NCI-H1930 (cell line): Measurements from ENCODE around the gene NPAS1.

Source experiments
- DNase-seq, 2 experiments: peaks; one replicate each; lab custom pipeline; 2025; lab: John Stamatoyannopoulos, UW

NPAS1 gene

DNA sequence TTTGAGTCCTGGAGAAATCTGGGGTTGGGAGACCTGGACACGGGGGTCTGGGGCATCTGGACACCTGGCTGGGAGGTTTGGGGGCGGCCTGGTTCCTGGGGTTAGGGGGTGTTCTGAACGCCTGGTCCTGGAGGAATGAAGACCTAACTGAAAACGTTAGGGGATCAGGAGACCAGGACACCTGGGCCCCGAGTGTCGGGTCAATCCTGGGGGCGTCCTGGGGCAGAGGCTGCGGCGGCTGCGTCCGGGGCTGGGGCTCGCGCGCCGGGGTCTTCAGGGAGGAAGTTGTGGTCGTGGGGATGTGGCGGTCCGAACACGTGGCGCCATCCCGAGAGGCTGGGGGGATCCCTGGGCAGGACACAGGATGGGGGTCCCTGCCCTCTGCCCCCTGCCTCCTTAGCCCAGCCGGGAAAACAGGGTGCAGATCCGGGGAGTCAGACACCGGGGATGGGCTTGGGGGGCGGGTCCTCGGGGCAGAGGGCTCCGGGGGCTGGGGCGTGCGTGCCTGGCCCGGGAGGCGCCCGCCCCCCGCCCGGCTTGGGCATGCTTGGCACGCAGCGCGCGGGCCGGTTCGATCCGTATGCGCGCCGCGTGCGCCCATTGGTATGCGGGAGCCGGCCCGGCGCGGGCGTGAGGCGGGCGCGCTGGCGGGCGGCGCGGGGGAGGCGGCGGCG lies 632 bp downstream of the NPAS1 start:
- DNase-seq: no peak

DNA sequence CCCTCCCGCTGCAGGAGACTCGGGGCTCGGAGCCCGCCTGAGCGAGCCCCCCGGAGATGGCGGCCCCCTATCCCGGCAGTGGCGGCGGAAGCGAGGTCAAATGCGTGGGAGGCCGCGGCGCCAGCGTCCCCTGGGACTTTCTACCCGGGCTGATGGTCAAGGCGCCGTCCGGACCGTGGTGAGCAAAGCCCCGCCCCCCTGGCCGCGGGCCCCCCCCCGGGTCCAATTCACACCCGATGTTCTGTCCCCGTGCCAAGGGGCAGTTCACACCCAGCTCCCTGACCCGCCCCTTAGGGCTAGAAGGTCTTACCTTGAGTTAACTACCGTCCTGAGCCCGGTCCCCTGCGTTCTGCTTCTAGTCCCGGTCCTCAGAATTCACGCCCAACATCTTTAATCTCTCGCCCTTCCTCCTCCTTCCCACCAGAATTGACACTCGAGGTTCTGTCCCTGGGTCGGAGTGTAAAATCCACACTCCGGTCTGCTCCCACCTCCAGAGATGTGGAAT lies 1.4 kb downstream of the NPAS1 start:
- DNase-seq: no peak

DNA sequence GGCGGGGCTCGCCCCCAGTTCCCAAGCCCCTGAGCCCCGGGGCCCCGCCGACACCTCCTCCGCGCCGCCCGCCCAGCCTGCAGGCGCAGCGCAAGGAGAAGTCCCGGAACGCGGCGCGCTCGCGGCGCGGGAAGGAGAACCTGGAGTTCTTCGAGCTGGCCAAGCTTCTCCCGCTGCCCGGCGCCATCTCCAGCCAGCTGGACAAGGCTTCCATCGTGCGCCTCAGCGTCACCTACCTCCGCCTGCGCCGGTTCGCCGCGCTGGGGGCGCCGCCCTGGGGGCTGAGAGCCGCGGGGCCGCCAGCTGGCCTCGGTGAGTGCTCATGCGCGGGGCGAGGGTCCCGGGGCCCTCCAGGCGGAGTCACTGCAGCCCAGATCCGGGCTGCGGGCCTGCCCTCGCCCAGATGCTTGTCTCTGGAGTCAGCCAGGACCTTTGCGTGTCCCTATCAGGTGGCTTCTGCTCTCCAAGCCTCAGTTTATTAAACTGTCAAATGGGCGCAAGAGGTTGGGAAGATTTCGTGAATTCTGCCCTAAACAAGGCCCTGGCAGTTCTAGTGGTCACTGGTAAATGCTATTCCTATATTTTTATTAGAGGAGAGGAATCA lies 2.0 kb downstream of the NPAS1 start:
- DNase-seq: peak in 1 of 2 experiments; percentile 33

- DNase-seq: no peak
Observed at GRCh38 chr19:47022140-47022536, 2.5 kb downstream of the NPAS1 start.

DNA sequence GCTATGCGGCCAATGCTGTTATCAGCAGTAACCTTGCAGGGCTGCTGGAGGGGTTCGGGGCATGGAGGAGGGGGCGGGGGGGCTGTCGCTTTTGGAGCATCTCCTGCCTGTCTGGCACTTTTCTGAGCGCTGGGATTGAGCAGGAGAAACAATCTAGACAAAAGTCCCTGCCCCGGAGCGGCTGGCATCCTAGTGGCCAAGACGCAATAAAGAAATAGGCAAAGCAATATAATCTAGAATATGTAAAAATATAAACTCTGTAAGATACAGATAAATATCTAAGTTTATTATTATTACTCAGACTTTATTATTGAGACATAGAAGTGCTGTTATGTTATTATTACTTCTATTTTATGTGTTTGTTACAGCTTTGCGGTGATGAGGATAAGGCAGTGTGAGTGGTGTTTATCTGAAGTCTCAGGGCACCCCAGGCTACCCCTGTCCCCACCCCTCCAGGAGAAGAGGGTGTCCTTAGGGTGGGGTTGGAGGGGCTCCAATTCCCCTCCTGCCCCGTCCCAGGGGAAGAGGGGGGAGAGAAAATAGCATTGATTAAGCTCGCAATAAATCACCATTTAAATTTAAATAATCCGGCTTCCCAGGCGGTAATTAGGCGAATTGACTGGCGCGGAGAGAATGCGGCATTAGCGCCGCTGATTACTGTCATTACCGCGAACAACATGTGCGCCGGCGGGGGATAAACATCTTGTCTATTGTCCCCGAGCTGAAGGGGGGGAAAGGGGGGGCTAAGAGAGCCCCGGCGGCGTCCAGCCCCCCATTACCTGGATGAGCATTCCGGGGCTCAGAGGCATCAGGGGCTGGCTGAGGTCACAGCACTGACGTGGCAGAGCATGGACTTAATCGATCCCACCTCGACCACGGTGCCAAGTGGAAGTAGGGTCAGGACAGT lies 3.2 kb downstream of the NPAS1 start:
- DNase-seq: no peak

GRCh38 chr19:47023448-47023794 lies 3.8 kb downstream of the NPAS1 start:
- DNase-seq: no peak

- no peak for DNase-seq
Observed at GRCh38 chr19:47024502-47024901, 4.9 kb downstream of the NPAS1 start.

DNA sequence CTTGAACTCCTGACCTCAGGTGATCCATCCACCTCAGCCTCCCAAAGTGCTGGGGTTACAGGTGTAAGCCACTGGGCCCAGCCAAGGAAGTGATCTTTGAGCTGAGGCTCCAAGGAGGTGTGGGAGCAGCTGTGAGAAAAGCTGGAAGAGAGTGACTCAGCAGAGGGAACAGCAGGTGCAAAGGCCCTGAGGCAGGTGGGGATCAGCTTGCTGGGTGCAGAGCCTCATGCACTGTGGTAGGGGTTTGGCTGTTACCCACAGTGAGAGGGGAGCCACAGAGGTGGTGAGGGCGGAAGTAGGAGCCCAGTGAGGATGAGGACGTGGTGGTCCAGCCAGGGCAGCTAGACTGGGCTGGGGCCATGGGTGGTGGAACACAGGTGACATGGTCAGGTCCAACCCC lies 6.5 kb downstream of the NPAS1 start:
- DNase-seq: no peak

GRCh38 chr19:47026889-47027288 lies 7.3 kb downstream of the NPAS1 start:
- DNase-seq: no peak

DNA sequence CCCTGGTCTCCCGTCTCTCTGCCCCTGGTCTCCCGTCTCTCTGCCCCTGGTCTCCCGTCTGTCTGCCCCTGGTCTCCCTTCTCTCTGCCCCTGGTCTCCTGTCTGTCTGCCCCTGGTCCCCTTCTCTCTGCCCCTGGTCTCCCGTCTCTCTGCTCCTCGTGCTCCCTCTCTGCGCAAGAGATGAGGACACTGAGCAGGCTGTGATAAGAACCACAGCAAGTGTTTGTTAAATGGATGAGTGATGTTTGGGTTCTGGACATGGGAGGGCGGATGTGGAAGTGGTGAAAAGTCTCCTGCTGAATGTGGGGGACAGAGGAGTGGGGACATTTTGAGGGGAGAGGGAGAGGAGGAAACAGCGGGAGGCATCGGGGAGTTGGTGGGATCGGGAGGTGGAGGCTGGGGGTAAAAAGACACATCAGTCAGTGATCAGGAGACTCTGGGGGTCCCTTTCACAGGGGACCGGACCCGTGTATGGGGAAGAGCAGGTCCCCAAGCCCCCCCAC lies 8.0 kb downstream of the NPAS1 start:
- no peak for DNase-seq

- DNase-seq: no peak
Observed at GRCh38 chr19:47028195-47028601, 8.6 kb downstream of the NPAS1 start.

DNA sequence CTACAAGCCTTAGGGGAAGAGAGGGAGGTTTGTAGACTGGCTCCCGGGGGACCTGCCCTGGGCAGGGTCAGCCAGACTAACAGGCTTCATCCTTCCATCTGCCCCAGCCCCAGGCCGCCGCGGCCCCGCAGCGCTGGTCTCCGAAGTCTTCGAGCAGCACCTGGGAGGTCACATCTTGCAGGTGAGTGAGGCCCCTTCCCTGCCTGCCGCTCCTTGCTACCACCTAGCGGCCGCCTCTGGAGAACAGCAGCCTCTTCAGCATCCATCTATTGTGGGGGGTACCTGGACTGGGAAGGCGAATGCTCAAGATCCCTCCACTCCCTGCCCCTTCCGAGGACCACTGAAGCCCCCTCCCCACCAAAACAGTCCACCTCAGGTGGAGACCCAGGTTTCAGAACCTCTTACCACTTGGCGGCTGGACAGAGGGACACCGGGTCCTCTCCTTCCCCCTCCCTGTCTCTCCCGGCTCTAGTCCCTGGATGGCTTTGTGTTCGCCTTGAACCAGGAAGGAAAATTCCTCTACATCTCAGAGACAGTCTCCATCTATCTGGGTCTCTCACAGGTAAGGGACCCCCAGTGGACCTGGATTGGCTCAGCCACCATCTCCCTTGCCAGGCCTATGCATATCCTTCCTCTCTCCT lies 12.7 kb downstream of the NPAS1 start:
- peak; percentile 52 to 73 for DNase-seq

- DNase-seq: peak; percentile 87 to 89
Observed at GRCh38 chr19:47035127-47036096, 15.8 kb downstream of the NPAS1 start.

GRCh38 chr19:47036097-47036651 lies 16.5 kb downstream of the NPAS1 start:
- DNase-seq: no peak

DNA sequence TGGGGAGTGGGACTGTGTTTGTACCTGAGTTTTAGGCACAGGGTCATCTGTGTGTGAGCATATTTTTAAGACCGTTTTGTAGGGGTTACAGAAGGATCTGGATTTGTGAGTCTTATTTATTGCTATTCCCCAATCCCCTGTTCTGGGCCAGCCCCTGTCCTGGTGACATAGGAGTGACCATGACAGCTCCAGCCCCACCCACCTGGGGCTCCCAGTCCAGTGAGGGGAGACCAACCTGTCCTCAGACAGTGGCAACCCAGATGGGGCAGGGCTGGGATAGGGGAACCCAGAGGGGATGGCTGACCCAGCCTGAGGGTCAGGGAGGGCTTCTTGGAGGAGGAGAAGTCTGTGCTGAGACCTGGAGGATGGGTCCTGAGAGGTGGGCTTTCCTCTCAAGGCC lies 18.1 kb downstream of the NPAS1 start:
- DNase-seq: no peak

DNA sequence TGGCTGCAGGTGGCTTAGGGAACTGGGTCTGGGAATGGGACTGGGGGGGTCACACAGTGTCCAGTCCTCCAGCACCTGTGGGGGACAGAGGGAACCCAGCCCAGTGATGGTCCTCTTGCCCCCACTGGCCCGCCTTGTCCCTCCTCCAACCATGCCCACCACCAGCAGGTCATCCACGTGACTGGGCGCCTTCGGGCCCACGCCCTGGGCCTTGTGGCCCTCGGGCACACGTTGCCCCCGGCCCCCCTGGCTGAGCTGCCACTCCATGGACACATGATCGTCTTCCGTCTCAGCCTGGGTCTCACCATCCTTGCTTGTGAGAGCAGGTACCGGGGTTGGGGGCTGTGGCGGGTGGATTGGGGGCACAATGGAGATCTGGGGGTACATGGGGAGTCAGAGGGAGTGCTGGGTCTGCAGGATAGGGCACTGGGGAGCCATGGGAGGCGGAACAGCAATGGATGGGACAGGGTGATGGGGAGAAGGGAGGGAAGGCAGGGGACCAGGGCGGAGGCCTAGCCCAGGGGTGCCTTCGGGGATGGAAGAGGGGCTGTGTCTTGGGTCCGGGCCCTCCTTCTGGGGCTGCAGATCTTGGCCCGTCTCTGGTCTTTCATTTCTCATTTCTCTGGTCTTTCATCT lies 19.7 kb downstream of the NPAS1 start:
- no peak for DNase-seq

DNA sequence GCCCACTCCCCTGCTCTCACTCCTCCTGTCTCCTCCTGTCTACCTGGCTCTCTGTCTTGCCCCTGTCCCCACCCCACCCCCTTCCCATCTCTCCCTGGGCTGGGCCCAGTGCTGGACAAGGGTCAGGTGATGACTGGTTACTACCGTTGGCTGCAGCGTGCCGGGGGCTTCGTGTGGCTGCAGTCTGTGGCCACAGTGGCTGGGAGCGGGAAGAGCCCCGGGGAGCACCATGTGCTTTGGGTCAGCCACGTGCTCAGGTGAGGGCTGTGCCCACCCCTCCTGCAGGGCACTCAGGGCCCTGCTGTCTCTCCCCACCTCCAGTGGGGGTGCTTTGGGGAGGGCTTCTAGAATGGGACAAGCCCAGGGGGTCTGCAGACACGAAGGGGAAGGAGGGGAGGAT lies 21.2 kb downstream of the NPAS1 start:
- no peak for DNase-seq

GRCh38 chr19:47044946-47045866 lies 25.6 kb downstream of the NPAS1 start:
- DNase-seq: no peak

GRCh38 chr19:47045867-47046470 lies 26.3 kb downstream of the NPAS1 start:
- no peak for DNase-seq
